MCF 10A (cell line): Measurements from ENCODE around the gene SHE. TPM values are rescaled to one million over a fixed set of nuclear protein-coding genes. Genes with fewer than 3 reads are reported as not detected.

ENCODE experiments used
- BruUV-seq: library from RNA; stranded (reverse); fragments of 400-500 nt; replicated peaks from 2 replicates; lab custom pipeline; 2021; lab: Mats Ljungman, UMichigan
- CTCF ChIA-PET: fragments of 300-600 bp; sonication (Branson Sonifier 250); formaldehyde crosslinking; extraction: SDS; loops from one replicate; lab custom pipeline; 2021; ENCODE audit warnings: antibody characterized with exemption, inconsistent platforms; lab: Yijun Ruan, JAX
- POLR2A ChIA-PET: fragments of 300-600, 350-650 bp; sonication (Branson Sonifier 250); formaldehyde crosslinking; extraction: SDS; loops from one replicate; lab custom pipeline; 2020; ENCODE audit warnings: antibody characterized with exemption, inconsistent platforms; lab: Yijun Ruan, JAX
- DNase-seq: peaks from one replicate; pipeline ENCODE4 v3.0.0-alpha.2; 2018; ENCODE audit not compliant: unreplicated experiment
- H3K27ac Mint-ChIP-seq: one replicate; pipeline ENCODE4 v1.8.0; 2022; ENCODE audit warnings: mild to moderate bottlenecking, low read depth, mixed read lengths; ENCODE audit not compliant: unreplicated experiment
- H3K27me3 Mint-ChIP-seq: one replicate; pipeline ENCODE4 v1.8.0; 2022; ENCODE audit warnings: mixed read lengths; ENCODE audit not compliant: insufficient read depth, unreplicated experiment
- H3K36me3 Mint-ChIP-seq: one replicate; pipeline ENCODE4 v1.8.0; 2022; ENCODE audit warnings: mild to moderate bottlenecking, moderate library complexity, mixed read lengths; ENCODE audit not compliant: insufficient read depth, unreplicated experiment
- H3K4me1 Mint-ChIP-seq: one replicate; pipeline ENCODE4 v1.8.0; 2022; ENCODE audit warnings: mixed read lengths; ENCODE audit not compliant: insufficient read depth, unreplicated experiment
- H3K4me3 Mint-ChIP-seq: one replicate; pipeline ENCODE4 v1.8.0; 2022; ENCODE audit warnings: mild to moderate bottlenecking, moderate library complexity, mixed read lengths; ENCODE audit not compliant: unreplicated experiment
- H3K9me3 Mint-ChIP-seq: one replicate; pipeline ENCODE4 v1.8.0; 2022; ENCODE audit warnings: mixed read lengths; ENCODE audit not compliant: unreplicated experiment
- CTCF ChIP-seq: fragments of 200-600 bp; IDR thresholded peaks from one replicate; pipeline ENCODE4 v1.8.0; 2022; ENCODE audit warnings: antibody characterized with exemption, mild to moderate bottlenecking; ENCODE audit not compliant: unreplicated experiment
- intact Hi-C: fragments of 100-400 bp; cut with micrococcal nuclease; formaldehyde crosslinking; loops from 2 replicates; pipeline ENCODE4 v1.14.1; 2022
- total RNA-seq: library from RNA; stranded (reverse); gene quantifications from 2 replicates; pipeline ENCODE4 v1.2.3, GENCODE V29; 2022

SHE gene
- total RNA-seq, 1 experiment from 2014 or later, result not detected

GRCh38 chr1:154471304-154471703 lies 30.9 kb downstream of the SHE start:
- intact Hi-C loops, result no loop called here
- no peaks in the 10 kb centered on the region for H3K27me3 Mint-ChIP-seq
- peaks cover 17% of the 10 kb centered on the region for H3K36me3 Mint-ChIP-seq
- no peak for DNase-seq
- ChIA-PET POLR2A (interaction anchor here (0.6 to 2.8 kb wide), 5 partner anchors 11 to 135 kb away, joined by 3 to 13 read pairs (median 3); no protein-coding TSS in a partner anchor), CTCF (interaction anchor here (0.6 to 1.8 kb wide), 5 partner anchors 9 to 176 kb away, joined by 3 to 4 read pairs (median 3); no protein-coding TSS in a partner anchor)
- H3K9me3 Mint-ChIP-seq, result no peaks in the 10 kb centered on the region
- no peak overlapping the region for H3K27ac Mint-ChIP-seq
- no peak for TF ChIP-seq CTCF
- no peak overlapping the region for H3K4me3 Mint-ChIP-seq
- no TSS peak for BruUV-seq
- peaks cover 11% of the 10 kb centered on the region for H3K4me1 Mint-ChIP-seq

- Mint-ChIP-seq H3K27me3 (no peaks in the 10 kb centered on the region), H3K4me1 (peaks cover 10% of the 10 kb centered on the region), H3K36me3 (peaks cover 28% of the 10 kb centered on the region), H3K9me3 (no peaks in the 10 kb centered on the region), H3K27ac (no peak overlapping the region), H3K4me3 (no peak overlapping the region)
- TF ChIP-seq CTCF, result no peak
- intact Hi-C loops, result no loop called here
- POLR2A ChIA-PET, result no interaction called here
- no TSS peak for BruUV-seq
- CTCF ChIA-PET, result interaction anchor here (0.6 to 1.8 kb wide), 3 partner anchors 11 to 621 kb away, joined by 3 to 4 read pairs (median 3); no protein-coding TSS in a partner anchor
- no peak for DNase-seq
Measured at GRCh38 chr1:154469844-154470560, 32.2 kb downstream of the SHE start.

- no TSS peak for BruUV-seq
Measured at GRCh38 chr1:154468535-154469250, 33.5 kb downstream of the SHE start.

More at GRCh38 chr1:154468535-154469250, 33.5 kb downstream of the SHE start:
- Mint-ChIP-seq H3K27ac (no peak overlapping the region), H3K36me3 (peaks cover 36% of the 10 kb centered on the region), H3K4me1 (peaks cover 5% of the 10 kb centered on the region), H3K27me3 (no peaks in the 10 kb centered on the region), H3K4me3 (no peak overlapping the region), H3K9me3 (no peaks in the 10 kb centered on the region)
- TF ChIP-seq CTCF, result no peak
- intact Hi-C loops, result no loop called here
- ChIA-PET POLR2A (interaction anchor here (0.7 to 1.2 kb wide), 2 partner anchors 61 to 142 kb away, joined by 3 to 4 read pairs; no protein-coding TSS in a partner anchor), CTCF (interaction anchor here (0.6 to 1.5 kb wide), 6 partner anchors 11 to 410 kb away, joined by 3 to 6 read pairs (median 3); no protein-coding TSS in a partner anchor)
- DNase-seq, result no peak
